ENCODE data around the gene MSANTD7. TPM values are rescaled to one million over a fixed set of nuclear protein-coding genes. Genes with fewer than 3 reads are reported as not detected.
A peak's percentile ranks its signal among the peaks of the same experiment; 100 is the strongest.
"Not testable (repeated sequence)": the region's sequence is repeated elsewhere in the genome, so short reads cannot be mapped to it uniquely, and the experiment has no call there.

Gene MSANTD7
- total RNA-seq, 1 experiment from 2014 or later, result 17.4 TPM

DNA sequence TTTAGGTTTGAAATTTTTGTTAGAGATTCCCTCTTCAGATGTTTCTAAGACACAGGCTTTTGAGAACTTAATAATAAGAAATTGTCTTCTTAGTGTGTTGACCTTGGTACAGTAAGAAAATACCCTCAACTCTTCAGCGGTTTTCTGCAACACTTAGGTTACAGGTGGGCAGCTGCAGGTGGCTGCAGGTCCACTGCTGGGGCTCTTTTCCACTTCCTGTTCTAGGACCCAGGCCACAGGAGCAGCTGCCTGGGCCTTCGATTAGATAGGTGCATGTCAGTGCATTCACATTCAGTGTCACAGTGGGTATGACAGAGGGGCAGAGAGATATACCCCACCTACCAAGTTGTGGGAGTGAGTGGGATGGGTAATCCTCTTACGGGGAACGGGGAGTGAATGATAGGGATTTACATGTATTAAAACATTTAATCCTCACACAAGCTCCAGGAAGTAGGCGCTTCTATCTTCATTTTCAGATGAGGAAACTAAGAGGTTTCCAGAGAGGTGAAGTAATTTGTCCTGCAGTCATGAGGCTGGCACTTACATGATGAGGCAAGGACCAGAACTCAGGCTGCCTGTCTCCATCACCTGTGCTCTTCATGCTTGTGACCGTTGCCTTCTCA is 20.3 kb downstream of the MSANTD7 start:
- H3K27me3 ChIP-seq (ENCODE audit: control insufficient read depth, insufficient read depth, low read length), result no peaks in the 10 kb centered on the region
- DNase-seq, result no peak
- H3K36me3 ChIP-seq (replicated peaks; ENCODE audit: control insufficient read depth, insufficient read depth, low read length), result no peaks in the 10 kb centered on the region; the same call in 1 of the 2 replicates
- H3K4me3 ChIP-seq (ENCODE audit: insufficient read depth, low read depth, low read length), result no peak overlapping the region

DNA sequence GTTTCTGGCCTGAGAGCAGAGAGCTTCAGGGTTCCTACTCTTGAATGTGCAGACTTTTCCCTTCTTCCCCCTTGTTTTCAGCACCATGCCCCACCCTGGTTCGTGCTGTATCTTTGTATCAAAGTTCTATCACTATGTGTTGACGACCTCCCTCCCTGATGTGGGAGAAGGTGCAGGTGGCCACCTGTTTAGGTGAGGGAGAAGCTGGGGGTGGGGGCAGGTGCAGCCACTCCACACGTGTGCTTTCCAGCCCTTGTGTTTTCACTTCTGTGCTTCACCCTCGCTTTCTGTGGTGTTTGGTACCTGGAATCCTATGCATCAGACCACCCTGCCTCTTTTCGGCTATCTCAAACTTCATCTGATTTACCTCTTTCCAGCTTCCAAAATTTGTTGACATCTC is 20.9 kb downstream of the MSANTD7 start:
- H3K36me3 ChIP-seq (replicated peaks; ENCODE audit: control insufficient read depth, insufficient read depth, low read length), result no peaks in the 10 kb centered on the region; the same call in 1 of the 2 replicates
- DNase-seq, result no peak
- no peak overlapping the region for H3K4me3 ChIP-seq (ENCODE audit: insufficient read depth, low read depth, low read length)
- H3K27me3 ChIP-seq (ENCODE audit: control insufficient read depth, insufficient read depth, low read length), result no peaks in the 10 kb centered on the region

DNA sequence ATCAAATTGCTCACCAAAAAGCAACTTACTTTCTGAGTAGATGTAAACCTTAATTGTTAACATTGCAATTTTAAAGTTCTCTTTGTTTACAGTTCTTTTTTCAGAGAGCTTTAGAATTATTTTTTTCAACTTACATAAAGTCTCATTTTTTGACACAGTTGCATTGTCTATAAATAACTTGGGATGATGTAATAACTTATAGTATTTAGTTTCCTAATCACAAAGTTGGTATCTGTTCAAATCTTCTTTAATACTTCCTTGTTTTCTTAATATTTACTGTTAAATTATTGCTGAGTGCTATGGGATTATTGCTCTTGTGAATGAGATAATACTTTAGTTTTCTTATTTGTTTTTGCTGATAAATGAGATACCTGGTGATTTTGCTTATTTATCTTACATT is 21.7 kb downstream of the MSANTD7 start:
- Histone ChIP-seq H3K36me3 (replicated peaks; ENCODE audit: control insufficient read depth, insufficient read depth, low read length) (no peaks in the 10 kb centered on the region; the same call in 1 of the 2 replicates), H3K4me3 (ENCODE audit: insufficient read depth, low read depth, low read length) (no peak overlapping the region), H3K27me3 (ENCODE audit: control insufficient read depth, insufficient read depth, low read length) (no peaks in the 10 kb centered on the region)
- DNase-seq, result no peak

DNA sequence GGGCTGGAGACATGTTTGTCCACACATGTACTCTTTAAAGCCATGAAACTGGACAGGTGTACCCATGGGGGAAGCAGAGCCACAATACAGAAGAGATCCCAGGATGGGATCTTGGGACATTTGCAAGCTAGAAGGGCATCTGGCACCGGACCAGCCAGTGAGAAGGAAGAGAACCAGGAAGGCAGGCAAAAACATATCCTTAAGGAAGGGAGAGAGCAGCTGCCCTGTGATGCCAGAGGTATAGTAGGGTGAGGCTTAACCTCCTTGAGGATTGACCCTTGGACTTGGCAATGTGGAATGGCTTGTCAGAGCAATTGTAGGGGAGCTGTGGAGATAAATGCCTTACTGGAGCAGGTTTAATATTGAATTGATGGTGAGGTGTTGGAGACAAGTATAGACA is 22.7 kb downstream of the MSANTD7 start:
- Histone ChIP-seq H3K27me3 (ENCODE audit: control insufficient read depth, insufficient read depth, low read length) (no peaks in the 10 kb centered on the region), H3K4me3 (ENCODE audit: insufficient read depth, low read depth, low read length) (no peak overlapping the region), H3K36me3 (replicated peaks; ENCODE audit: control insufficient read depth, insufficient read depth, low read length) (no peaks in the 10 kb centered on the region; the same call in 1 of the 2 replicates)
- DNase-seq, result no peak

DNA sequence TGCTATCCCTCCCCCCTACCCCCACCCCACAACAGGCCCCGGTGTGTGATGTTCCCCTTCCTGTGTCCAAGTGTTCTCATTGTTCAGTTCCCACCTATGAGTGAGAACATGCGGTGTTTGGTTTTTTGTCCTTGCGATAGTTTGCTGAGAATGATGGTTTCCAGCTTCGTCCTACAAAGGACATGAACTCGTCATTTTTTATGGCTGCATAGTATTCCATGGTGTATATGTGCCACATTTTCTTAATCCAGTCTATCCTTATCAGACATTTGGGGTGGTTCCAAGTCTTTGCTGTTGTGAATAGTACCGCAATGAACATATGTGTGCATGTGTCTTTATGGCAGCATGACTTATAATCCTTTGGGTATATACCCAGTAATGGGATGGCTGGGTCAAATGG is 26.4 kb downstream of the MSANTD7 start:
- H3K27me3 ChIP-seq (ENCODE audit: control insufficient read depth, insufficient read depth, low read length); DNase-seq; H3K4me3 ChIP-seq (ENCODE audit: insufficient read depth, low read depth, low read length): not testable (repeated sequence)

DNA sequence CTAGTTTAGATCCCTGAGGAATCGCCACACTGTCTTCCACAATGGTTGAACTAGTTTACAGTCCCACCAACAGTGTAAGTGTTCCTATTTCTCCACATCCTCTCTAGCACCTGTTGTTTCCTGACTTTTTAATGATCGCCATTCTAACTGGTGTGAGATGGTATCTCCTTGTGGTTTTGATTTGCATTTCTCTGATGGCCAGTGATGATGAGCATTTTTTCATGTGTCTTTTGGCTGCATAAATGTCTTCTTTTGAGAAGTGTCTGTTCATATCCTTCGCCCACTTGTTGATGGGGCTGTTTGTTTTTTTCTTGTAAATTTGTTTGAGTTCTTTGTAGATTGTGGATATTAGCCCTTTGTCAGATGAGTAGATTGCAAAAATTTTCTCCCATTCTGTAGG is 26.8 kb downstream of the MSANTD7 start:
- not testable (repeated sequence) for H3K27me3 ChIP-seq (ENCODE audit: control insufficient read depth, insufficient read depth, low read length); H3K36me3 ChIP-seq (replicated peaks; ENCODE audit: control insufficient read depth, insufficient read depth, low read length); DNase-seq; H3K4me3 ChIP-seq (ENCODE audit: insufficient read depth, low read depth, low read length)

More for the DNA sequence above, 26.4 kb downstream of the MSANTD7 start:
- H3K36me3 ChIP-seq (replicated peaks; ENCODE audit: control insufficient read depth, insufficient read depth, low read length), result not testable (repeated sequence)

DNA sequence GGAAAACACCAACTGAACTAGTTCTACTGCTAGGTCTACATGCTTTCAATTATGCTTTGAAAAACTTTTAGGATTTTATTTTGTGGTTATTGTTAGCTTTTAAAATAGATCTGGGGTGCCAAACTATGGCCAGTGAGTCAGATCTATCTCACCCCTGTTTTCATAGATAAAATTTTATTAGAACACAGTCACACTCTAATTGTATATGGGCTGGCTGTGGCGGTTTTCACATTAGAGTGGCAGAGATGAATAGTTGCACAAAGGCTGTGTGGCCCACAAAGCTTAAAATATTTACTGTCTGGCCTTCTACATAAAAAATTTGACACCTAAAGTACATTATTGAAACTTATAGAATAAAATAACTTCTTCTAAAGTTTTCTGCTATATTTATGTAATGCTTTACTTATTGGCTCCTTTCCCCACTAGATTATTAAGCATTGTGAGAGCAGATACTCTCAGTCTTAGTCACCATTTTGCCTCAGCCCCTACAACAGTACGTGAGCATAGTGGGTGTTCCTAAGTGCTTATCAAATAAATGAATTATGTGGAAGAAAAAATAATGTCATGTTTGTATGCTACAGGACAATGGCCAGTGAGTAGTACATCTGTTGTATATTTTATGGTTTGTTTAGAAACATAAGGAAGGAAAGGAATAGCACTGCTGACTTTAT is 35.1 kb downstream of the MSANTD7 start:
- Histone ChIP-seq H3K27me3 (ENCODE audit: control insufficient read depth, insufficient read depth, low read length) (no peaks in the 10 kb centered on the region), H3K36me3 (replicated peaks; ENCODE audit: control insufficient read depth, insufficient read depth, low read length) (0 out of 2 replicates have a peak, but pooled peaks cover 1% of the 10 kb centered on the region)
- DNase-seq, result no peak

DNA sequence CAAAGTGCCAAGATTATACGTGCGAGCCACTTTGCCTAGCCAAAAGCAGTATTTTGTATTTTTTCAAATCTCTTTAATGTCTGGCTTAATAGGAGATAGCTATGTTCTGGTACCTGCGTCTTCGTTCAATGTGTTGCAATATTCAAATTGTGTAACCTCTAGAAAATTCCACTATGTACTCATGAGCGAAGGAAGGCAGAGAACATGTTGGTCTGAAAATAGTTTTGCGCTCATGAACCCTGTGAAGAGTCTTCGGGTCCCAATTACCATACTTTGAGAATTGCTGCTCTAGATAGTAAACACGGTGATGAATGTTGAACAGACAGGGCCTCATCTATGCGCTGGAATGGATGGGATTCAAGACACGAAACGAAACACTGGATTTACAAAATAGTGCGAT is 37.8 kb downstream of the MSANTD7 start:
- H3K27me3 ChIP-seq (ENCODE audit: control insufficient read depth, insufficient read depth, low read length), result no peaks in the 10 kb centered on the region
- H3K36me3 ChIP-seq (replicated peaks; ENCODE audit: control insufficient read depth, insufficient read depth, low read length), result no peaks in the 10 kb centered on the region
- H3K4me3 ChIP-seq (ENCODE audit: insufficient read depth, low read depth, low read length), result no peak overlapping the region
- DNase-seq, result no peak

More for the DNA sequence above, 35.1 kb downstream of the MSANTD7 start:
- no peak overlapping the region for H3K4me3 ChIP-seq (ENCODE audit: insufficient read depth, low read depth, low read length)

DNA sequence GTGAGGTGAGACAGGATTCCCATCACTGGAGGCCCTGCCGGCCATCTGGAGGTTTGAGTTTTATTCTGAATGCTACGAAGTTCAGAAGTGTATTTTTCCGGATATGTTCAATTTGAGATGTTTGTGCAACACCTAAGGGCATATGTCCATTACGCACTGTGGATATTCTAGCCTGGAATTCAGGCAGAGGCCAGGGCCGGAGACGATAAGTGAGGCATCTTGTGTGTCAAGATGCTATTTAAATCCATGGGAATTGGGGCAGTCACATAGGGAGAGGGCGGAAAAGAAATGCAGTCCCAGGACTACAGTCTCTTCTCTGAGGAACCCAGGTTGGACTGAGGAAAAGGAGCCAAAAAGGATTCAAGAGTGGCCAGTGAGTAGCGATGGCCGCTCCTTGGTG is 38.7 kb downstream of the MSANTD7 start:
- H3K27me3 ChIP-seq (ENCODE audit: control insufficient read depth, insufficient read depth, low read length), result no peaks in the 10 kb centered on the region
- no peaks in the 10 kb centered on the region; the same call in 1 of the 2 replicates for H3K36me3 ChIP-seq (replicated peaks; ENCODE audit: control insufficient read depth, insufficient read depth, low read length)
- no peak overlapping the region for H3K4me3 ChIP-seq (ENCODE audit: insufficient read depth, low read depth, low read length)
- DNase-seq, result no peak

DNA sequence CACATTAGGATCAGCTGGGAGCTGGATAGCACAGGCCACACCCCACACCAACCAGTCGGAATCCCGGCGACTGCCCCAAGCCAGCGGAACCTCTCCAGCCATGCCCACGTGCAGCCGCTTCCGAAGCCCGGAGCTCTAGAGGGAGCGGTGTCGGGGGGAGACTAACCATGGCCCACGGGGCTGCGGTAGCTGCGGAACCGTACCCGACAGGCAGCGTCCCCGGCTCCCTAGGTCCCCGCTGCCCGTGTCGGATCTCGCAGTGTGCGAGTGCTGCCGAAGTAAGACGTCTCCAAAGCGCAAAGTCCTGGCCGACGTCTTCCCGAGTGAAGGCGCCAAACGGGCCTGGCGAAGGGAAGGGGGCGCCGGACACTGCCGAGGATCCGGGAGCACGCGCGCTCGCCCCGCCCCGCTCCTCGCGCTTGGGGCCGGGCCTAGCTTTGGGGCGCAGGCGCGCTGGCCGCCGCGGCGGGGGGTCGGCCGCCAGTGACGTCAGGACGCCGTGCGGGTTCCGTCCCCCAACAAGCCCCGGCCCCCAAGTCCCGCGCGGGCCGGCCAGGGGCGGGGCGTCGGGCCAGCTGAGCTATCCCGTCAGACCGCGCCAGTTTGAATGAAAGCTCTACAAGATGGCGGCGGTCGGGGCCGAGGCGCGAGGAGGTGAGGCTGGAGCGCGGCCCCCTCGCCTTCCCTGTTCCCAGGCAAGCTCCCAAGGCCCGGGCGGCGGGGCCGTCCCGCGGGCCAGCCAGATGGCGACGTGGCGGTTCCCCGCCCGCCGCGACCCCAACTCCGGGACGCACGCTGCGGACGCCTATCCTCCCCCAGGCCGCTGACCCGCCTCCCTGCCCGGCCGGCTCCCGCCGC is 40.4 kb downstream of the MSANTD7 start, which contains the start of gene SUV39H2:
Gene SUV39H2, plus strand, starts transcription at position 601 of the 858 bp plus-strand sequence. Its CDS starts 23 bp downstream, at position 624.
- H3K36me3 ChIP-seq (replicated peaks; ENCODE audit: control insufficient read depth, insufficient read depth, low read length), result no peaks in the 10 kb centered on the region; the same call in 1 of the 2 replicates
- no peaks in the 10 kb centered on the region for H3K27me3 ChIP-seq (ENCODE audit: control insufficient read depth, insufficient read depth, low read length)
- peak within 1 kb of the TSS; percentile 98 for H3K4me3 ChIP-seq (ENCODE audit: insufficient read depth, low read depth, low read length)
- peak; percentile 99 for DNase-seq

DNA sequence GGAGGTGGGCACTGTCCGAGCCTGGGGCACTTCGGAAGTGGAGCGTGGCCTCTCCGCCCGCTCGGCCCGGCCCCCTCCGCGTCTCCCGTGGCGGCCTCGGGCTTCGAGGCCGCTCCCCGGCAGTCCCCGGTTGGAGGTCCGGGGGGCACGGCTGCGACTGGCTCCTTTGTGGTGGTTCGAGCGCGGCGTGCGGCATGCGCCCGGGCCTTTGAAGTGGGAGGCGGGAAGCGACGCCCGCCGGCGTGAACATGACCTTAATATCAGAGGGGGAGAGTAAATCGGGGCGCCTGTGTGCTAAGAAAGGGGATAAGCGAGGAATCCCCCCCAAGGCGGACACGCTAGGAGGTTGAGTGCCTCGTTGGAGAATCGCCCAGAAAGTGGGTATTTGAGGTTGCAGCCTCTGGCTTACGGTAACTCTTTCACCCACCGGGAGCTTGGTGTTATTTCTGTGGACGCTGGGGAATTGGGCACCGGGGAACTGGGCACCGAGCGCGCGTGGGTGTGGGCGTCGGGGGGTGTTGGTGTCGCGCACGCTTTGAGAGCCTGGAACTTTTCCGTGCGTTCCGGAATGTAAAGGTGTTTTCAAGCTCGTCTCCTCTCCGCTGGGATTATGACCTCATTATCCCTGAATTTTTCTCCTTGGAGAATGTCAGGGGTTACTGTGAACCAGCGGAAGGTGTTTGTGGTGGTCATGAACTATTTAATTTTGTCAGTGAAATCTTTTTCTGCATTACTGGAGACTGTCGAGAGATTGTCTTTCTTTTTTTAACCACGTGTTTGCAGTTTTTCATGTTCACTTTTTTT is 41.2 kb downstream of the MSANTD7 start:
- peak; percentile 52 for DNase-seq
- H3K27me3 ChIP-seq (ENCODE audit: control insufficient read depth, insufficient read depth, low read length), result no peaks in the 10 kb centered on the region

DNA sequence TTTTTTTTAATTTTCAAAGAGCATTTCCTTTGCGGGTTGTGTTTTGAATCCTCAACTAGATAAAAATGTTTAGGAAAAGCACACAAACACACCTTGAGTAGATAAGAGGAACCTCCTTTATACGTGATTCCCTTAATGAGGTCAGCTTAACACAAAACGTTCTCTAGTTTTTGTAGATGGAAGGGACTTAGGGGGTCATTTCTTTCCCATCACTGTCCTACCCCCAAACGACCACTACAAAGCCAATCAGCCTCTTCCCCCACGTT is 41.8 kb downstream of the MSANTD7 start:
- Histone ChIP-seq H3K4me3 (ENCODE audit: insufficient read depth, low read depth, low read length) (peak overlapping the region; percentile 83), H3K27me3 (ENCODE audit: control insufficient read depth, insufficient read depth, low read length) (no peaks in the 10 kb centered on the region), H3K36me3 (replicated peaks; ENCODE audit: control insufficient read depth, insufficient read depth, low read length) (no peaks in the 10 kb centered on the region; the same call in 1 of the 2 replicates)
- no peak for DNase-seq

More for the DNA sequence above, 41.2 kb downstream of the MSANTD7 start:
- Histone ChIP-seq H3K4me3 (ENCODE audit: insufficient read depth, low read depth, low read length) (peak overlapping the region; percentile 83), H3K36me3 (replicated peaks; ENCODE audit: control insufficient read depth, insufficient read depth, low read length) (no peaks in the 10 kb centered on the region; the same call in 1 of the 2 replicates)

DNA sequence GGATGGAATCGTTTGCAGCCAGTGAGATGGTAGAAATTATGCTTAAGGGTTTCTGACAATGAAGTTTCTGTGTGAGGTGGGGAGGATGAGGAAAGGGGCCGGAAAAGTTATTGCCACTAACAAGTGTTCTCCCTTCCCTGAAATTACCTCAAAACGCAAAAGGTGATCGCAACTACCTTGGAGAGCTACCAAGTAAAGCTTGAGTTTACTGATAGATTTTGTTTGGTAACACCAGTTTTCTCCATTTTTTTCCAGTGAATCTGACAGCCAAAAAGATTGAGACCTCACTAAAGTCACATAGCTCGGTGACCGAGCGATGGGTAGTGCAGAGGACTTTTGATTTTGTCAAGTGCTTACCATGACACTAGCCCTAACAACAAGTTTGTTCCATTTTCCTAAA is 42.1 kb downstream of the MSANTD7 start:
- peak overlapping the region; percentile 83 for H3K4me3 ChIP-seq (ENCODE audit: insufficient read depth, low read depth, low read length)
- DNase-seq, result peak; percentile 42
- no peaks in the 10 kb centered on the region for H3K27me3 ChIP-seq (ENCODE audit: control insufficient read depth, insufficient read depth, low read length)
- no peaks in the 10 kb centered on the region; the same call in 1 of the 2 replicates for H3K36me3 ChIP-seq (replicated peaks; ENCODE audit: control insufficient read depth, insufficient read depth, low read length)

DNA sequence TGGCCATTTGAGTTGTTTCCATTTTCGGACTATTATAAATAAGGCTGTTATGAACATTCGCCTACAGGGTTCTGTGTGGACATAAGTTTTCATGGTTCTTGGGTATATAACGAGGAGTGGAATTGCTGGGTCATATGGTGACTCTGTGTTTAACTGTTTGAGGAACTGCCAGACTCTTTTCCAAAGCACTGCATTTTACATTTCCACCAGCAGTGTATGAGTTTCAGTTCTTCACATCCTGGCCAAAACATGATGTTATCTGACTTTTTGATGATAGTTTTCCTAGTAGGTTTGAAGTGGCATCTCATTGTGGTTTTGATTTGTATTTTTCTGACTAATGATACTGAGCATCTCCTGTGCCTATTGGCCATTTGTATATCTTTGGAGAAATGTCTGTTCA is 46.0 kb downstream of the MSANTD7 start:
- H3K36me3 ChIP-seq (replicated peaks; ENCODE audit: control insufficient read depth, insufficient read depth, low read length), result peaks cover 2% of the 10 kb centered on the region
- H3K4me3 ChIP-seq (ENCODE audit: insufficient read depth, low read depth, low read length), result no peak overlapping the region
- no peak for DNase-seq
- H3K27me3 ChIP-seq (ENCODE audit: control insufficient read depth, insufficient read depth, low read length), result no peaks in the 10 kb centered on the region

All from H7 (cell line).